Epidermal melanocyte (primary cell): Measurements from ENCODE around the gene PLCB1.

Experiments
- DNase-seq: peaks from one replicate; pipeline ENCODE4 v3.0.0; 2011; ENCODE audit warnings: low spot score; ENCODE audit not compliant: insufficient read length

PLCB1 gene

GRCh38 chr20:8129211-8129976 is 2.7 kb upstream of the PLCB1 start:
- DNase-seq: no peak

GRCh38 chr20:8130840-8131526 is 1.1 kb upstream of the PLCB1 start:
- DNase-seq: no peak

GRCh38 chr20:8132484-8133309 is 631 bp downstream of the PLCB1 start:
- no peak for DNase-seq

GRCh38 chr20:8133310-8133768 is 1.3 kb downstream of the PLCB1 start:
- no peak for DNase-seq

DNA sequence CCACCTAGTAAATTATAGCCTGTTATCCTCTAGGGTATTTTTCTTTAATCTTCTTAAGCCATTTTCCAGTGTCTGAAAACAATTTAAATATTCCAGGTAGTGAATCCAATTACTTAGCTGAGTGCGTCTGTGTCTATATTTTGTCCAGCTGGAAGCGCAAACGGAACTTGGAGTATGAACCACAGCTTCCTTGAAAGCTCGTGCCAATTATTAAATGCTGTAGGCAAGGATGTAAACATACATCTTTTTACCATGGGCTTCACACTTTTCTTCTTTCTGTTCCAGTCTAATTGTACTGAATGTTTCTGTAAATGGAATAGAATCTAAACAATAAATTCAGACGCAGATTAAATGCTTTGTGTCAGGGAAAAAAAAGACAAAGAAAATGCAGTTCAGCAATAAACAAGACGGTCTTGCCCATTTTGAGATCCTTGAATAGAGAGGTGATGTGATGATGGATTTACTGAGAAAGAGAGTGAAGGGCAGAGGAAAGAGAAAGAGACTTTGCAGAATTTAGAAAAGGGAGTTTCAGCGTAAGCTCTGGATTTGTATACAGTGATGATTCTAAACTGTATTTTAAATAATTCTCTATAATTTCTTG is 1.9 kb downstream of the PLCB1 start:
- DNase-seq: no peak

- DNase-seq: no peak
Observed at GRCh38 chr20:8139899-8140298, 7.8 kb downstream of the PLCB1 start.

DNA sequence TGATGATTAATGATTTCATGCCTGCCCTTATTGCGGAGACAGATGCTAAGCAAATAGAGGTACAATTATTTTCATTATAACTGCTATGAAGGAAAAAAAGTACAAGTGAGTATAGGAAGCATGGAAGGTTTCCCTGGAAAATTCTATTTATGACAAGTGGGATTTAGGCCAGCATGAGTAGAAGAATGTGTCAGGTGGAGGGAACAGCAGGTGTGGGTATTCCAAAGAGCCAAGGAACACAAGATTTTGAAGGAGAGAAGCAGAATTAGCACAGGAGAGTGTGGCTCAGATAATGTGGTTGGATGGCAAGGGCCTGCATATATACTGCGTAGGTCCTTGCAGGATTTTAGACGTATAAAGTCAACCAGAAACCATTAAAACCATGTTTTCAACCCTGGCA is 11.4 kb downstream of the PLCB1 start:
- DNase-seq: no peak

GRCh38 chr20:8144282-8145245 is 12.5 kb downstream of the PLCB1 start:
- DNase-seq: no peak

- DNase-seq: no peak
Observed at GRCh38 chr20:8145246-8146168, 13.4 kb downstream of the PLCB1 start.

DNA sequence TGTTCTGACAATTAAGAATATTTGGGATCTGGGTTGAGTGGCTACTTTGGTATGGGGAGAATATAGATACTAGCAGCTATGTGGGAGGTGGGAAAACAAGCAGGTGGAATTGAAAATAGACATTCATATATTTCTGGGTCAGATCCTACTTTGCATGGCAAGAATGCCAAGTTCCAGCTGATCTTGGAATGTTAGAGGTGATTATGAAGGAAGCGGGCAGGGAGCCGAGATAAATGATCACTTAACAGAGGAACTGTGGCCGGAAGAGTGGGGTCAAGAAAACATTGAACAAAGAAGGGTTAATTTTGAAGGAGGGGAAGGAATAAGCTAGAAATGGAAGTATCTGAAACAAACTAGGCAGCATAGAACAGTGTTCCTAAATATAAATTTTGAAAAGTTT is 15.4 kb downstream of the PLCB1 start:
- no peak for DNase-seq

DNA sequence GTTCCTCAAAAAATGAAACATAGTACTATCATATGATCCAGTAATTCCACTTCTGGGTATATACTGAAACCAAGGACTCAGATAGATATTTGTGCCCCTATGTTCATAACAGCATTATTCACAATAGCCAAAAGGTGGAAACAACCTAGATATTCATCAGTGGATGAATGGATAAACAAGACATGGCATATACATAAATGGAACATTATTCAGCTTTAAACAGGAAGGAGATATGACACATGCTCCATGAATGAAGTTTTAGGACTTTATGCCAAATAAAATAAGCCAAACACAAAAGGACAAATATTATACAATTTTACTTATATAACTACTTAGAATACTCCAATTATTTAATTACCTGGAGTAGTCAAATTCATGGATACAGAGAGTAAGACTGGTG is 16.4 kb downstream of the PLCB1 start:
- DNase-seq: no peak

- DNase-seq: no peak
Observed at GRCh38 chr20:8150591-8150990, 18.5 kb downstream of the PLCB1 start.

DNA sequence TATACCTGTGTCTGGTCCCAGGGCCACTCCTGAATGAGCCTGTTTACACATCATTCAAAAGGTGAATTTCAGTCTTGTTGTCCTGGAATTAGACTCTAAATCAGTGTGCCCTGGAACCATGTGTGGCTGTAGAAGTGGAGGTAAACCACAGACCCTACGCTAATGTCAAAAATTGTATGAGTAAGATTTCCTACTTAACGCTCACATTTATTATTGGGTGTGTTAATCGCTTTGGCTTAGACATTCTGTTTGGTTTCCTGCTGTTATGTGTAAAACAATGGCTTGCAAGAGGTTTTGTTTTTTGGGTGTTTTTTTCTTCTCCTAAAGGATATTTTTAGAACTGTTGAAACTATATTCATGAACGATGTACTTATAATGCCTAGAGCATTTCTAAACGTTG is 19.3 kb downstream of the PLCB1 start:
- DNase-seq: no peak

DNA sequence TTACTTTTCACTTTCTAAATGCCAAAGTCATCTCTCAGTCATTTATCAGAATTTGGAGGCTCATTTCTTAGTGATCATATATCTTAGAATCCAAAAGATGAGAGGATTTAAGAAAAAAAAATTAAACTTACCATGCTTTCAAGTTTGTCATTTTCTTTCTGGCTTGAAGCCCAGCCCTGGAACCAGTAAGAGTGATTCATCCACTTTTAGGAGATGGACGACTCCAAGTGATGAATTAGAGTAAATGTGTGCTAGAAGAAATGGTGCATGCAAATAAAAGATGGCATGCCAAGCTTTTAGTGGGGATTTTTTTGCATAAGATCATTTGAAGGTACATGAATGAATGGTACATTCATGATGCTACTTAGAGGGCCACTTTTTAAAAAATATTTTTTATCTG is 20.1 kb downstream of the PLCB1 start:
- DNase-seq: no peak

DNA sequence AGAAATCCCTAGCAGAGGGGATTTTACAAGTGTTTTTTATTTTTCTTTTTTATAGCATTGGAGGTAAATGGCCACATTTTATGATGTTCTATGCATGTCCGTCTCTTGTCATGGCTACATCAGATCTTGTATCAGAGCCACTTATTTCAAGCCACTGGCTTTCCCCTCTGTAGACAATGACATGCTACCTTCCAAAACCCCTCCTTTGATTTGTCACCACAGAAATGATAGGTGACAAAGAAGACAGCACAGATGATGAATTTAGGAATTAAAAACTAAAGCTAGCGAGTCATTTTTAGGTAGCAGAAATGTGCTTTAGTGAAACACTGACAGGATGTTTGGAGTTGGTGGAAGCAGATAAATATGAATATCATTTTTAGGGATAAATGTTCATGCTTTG is 20.8 kb downstream of the PLCB1 start:
- DNase-seq: no peak

DNA sequence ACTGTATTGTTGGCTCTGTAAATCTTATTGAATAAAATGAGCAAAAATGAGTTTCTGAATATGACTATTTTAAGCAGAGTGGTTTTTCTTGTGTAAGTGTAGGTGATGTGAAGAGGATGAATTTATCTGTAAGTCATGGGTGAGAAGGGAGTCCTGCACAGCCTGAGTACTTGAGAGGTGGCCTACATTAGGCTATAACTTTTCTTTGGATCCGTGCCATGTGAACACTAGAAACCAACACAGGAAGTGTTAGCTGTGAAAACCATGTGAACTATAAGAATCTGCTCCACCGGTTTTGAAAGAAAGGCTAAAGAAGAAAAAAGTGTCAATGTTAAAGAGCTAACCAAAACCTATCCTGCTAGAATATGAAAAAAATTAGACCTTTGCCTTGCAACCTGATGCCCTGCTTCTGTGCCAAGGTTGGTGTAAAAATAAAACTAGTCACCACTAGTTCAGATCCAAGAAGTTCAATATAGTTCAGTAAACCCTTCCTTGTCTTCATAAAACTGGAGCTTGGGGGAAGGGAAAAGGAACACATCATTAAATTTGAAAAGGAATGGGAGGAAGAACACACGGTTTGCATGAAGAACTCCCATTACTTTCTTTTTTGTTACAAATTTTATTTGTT is 21.3 kb downstream of the PLCB1 start:
- no peak for DNase-seq

DNA sequence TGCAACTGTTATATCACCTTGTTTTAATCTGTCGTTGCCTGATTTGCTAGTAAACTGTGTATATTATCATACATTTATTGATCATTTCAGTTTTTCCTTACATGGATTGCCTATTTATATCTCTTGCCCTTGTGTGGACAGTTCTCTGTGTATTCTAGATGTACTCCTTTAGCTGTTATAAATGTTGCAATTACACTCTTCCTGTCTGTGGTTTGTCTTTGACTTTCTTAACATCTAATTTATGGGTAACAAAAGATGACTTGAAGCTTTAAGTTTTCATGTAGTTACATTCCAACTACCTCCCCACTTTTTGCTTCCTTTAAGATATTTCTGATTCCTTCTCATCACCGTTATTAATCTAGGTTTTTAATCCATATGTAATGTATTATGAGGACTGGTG is 22.6 kb downstream of the PLCB1 start:
- no peak for DNase-seq

GRCh38 chr20:8155229-8155628 is 23.2 kb downstream of the PLCB1 start:
- DNase-seq: no peak

GRCh38 chr20:8155812-8156211 is 23.7 kb downstream of the PLCB1 start:
- no peak for DNase-seq
